ENCODE measurements around the gene RILP.

DNA sequence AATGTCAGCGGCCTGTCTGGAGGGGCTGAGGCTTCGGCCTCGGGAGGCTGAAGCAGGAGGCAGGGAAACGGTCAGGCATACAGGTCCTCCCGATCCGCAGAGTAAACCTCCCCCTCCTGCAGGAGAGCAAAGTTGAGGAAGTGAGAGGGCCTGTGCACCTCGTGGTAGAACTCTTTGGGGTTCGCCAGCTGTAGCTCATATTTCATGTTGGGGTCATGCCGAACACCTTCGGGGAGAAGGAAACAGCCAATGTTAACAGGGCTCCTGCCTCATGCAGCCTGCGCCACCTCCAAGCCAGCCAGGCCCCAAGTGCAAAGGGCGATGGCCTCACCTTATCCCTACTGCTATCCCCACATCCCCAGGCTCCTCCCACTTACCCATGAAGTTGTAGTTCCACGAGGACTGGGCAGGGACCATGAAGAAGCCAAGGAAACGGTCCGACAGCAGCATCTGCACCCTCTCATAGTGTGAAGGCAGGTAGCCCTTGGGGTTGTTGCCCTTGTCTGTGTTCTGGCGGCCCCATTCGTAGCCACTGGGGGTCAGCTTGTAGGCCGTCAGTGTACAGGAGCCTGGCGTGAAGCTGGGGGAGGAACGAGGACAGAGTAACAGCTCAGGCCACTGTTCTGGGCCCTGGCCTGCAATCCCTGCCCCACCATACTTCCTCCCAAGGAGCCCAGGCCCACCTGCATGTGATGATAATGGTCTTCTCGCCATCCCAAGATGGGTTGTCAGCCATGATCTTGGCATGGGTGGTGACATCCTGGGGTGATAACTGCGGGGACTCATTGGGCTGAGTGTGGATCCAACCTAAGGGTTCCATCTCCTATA lies 1.3 kb upstream of the RILP start:
- TF ChIP-seq, protein P1, sequence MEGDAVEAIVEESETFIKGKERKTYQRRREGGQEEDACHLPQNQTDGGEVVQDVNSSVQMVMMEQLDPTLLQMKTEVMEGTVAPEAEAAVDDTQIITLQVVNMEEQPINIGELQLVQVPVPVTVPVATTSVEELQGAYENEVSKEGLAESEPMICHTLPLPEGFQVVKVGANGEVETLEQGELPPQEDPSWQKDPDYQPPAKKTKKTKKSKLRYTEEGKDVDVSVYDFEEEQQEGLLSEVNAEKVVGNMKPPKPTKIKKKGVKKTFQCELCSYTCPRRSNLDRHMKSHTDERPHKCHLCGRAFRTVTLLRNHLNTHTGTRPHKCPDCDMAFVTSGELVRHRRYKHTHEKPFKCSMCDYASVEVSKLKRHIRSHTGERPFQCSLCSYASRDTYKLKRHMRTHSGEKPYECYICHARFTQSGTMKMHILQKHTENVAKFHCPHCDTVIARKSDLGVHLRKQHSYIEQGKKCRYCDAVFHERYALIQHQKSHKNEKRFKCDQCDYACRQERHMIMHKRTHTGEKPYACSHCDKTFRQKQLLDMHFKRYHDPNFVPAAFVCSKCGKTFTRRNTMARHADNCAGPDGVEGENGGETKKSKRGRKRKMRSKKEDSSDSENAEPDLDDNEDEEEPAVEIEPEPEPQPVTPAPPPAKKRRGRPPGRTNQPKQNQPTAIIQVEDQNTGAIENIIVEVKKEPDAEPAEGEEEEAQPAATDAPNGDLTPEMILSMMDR (IDR thresholded peaks at IDR 0.05), result no peak
- no peak for TF ChIP-seq POLR2AphosphoS5 (IDR thresholded peaks at IDR 0.05)
- TF ChIP-seq POLR2A (IDR thresholded peaks at IDR 0.05), result no peak
- TF ChIP-seq EP300 (IDR thresholded peaks at IDR 0.05), result no peak
